Measurements from ENCODE around the gene RAB20. TPM values are rescaled to one million over a fixed set of nuclear protein-coding genes. Genes with fewer than 3 reads are reported as not detected.

Gene RAB20
- total RNA-seq, 1 donor from 2014 or later: 8.2 TPM

DNA sequence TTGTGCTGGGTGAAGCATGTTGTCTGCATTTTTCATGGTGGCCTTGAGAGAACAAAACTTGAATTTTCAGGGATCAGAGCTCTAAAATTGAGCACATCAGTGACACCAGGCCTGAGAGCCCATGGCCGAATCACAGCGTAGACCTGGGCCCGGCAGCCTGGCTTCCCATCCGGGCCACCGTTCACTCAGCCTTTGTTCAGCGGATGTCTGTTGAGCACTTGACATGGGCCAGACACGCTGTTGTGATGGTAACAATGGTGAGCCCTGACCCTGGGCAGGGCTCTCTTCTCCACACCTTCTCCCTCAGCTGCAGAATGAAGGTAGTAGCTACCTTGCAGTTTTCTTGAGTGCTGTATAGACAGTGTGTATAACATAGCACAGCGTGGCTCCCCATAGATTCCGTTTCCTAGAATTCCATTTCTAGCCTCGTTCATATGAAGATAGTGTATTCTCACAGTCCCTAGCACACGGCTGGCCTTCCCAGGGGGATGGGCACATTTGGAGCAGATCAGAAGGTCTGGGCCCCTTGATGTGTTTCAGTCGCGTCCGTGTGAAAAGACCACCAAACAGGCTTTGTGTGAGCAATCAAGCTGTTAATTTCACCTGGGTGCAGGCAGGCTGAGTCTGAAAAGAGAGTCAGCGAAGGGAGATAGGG is 75.3 kb downstream of the RAB20 start:
- Histone ChIP-seq H3K36me3 (ENCODE audit: control insufficient read depth, insufficient read depth, low read length) (no peaks in the 10 kb centered on the region), H3K27me3 (ENCODE audit: control insufficient read depth, insufficient read depth, low read length) (no peaks in the 10 kb centered on the region), H3K4me3 (ENCODE audit: low read depth, low read length) (no peak overlapping the region)
- DNase-seq (ENCODE audit: low read depth) (no peak), FAIRE-seq (no peak)
- TF ChIP-seq, protein P1, sequence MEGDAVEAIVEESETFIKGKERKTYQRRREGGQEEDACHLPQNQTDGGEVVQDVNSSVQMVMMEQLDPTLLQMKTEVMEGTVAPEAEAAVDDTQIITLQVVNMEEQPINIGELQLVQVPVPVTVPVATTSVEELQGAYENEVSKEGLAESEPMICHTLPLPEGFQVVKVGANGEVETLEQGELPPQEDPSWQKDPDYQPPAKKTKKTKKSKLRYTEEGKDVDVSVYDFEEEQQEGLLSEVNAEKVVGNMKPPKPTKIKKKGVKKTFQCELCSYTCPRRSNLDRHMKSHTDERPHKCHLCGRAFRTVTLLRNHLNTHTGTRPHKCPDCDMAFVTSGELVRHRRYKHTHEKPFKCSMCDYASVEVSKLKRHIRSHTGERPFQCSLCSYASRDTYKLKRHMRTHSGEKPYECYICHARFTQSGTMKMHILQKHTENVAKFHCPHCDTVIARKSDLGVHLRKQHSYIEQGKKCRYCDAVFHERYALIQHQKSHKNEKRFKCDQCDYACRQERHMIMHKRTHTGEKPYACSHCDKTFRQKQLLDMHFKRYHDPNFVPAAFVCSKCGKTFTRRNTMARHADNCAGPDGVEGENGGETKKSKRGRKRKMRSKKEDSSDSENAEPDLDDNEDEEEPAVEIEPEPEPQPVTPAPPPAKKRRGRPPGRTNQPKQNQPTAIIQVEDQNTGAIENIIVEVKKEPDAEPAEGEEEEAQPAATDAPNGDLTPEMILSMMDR (IDR thresholded peaks at IDR 0.05; ENCODE audit: insufficient read depth, low read length, severe bottlenecking): no peak

- Histone ChIP-seq H3K36me3 (ENCODE audit: control insufficient read depth, insufficient read depth, low read length) (no peaks in the 10 kb centered on the region), H3K27me3 (ENCODE audit: control insufficient read depth, insufficient read depth, low read length) (no peaks in the 10 kb centered on the region), H3K4me3 (ENCODE audit: low read depth, low read length) (no peak overlapping the region)
- FAIRE-seq (no peak), DNase-seq (ENCODE audit: low read depth) (no peak)
- TF ChIP-seq, protein P1 (IDR thresholded peaks at IDR 0.05; ENCODE audit: insufficient read depth, low read length, severe bottlenecking): no peak
Observed at GRCh38 chr13:110485604-110486003, 75.9 kb downstream of the RAB20 start.

- no peaks in the 10 kb centered on the region for H3K27me3 ChIP-seq (ENCODE audit: control insufficient read depth, insufficient read depth, low read length)
- H3K4me3 ChIP-seq (ENCODE audit: low read depth, low read length): no peak overlapping the region
- DNase-seq (ENCODE audit: low read depth) (no peak), FAIRE-seq (no peak)
- TF ChIP-seq, protein P1 (IDR thresholded peaks at IDR 0.05; ENCODE audit: insufficient read depth, low read length, severe bottlenecking): no peak
- H3K36me3 ChIP-seq (ENCODE audit: control insufficient read depth, insufficient read depth, low read length): no peaks in the 10 kb centered on the region
Observed at GRCh38 chr13:110484290-110485048, 77.1 kb downstream of the RAB20 start.

GRCh38 chr13:110483386-110483968 is 78.0 kb downstream of the RAB20 start:
- Histone ChIP-seq H3K36me3 (ENCODE audit: control insufficient read depth, insufficient read depth, low read length) (no peaks in the 10 kb centered on the region), H3K4me3 (ENCODE audit: low read depth, low read length) (no peak overlapping the region), H3K27me3 (ENCODE audit: control insufficient read depth, insufficient read depth, low read length) (no peaks in the 10 kb centered on the region)
- FAIRE-seq: no peak
- DNase-seq (ENCODE audit: low read depth): no peak
- TF ChIP-seq, protein P1 (IDR thresholded peaks at IDR 0.05; ENCODE audit: insufficient read depth, low read length, severe bottlenecking): no peak

- Histone ChIP-seq H3K4me3 (ENCODE audit: low read depth, low read length) (no peak overlapping the region), H3K27me3 (ENCODE audit: control insufficient read depth, insufficient read depth, low read length) (no peaks in the 10 kb centered on the region), H3K36me3 (ENCODE audit: control insufficient read depth, insufficient read depth, low read length) (no peaks in the 10 kb centered on the region)
- no peak for DNase-seq (ENCODE audit: low read depth)
- TF ChIP-seq, protein P1 (IDR thresholded peaks at IDR 0.05; ENCODE audit: insufficient read depth, low read length, severe bottlenecking): no peak
- no peak for FAIRE-seq
Observed at GRCh38 chr13:110480161-110480560, 81.4 kb downstream of the RAB20 start.
